Transverse colon (tissue), 3 donors: ENCODE results near the gene STAT6.

ENCODE experiments used
- CTCF ChIP-seq, 5 experiments: fragments of 200-600 bp in 3 of 5; fragments of 450-650 bp in 2 of 5; sonication (generic) in 3 of 5; IDR thresholded peaks; 1 replicate in 2 of 5; 2 replicates in 3 of 5; pipeline ENCODE4 v1.5.1; 2016 to 2017; ENCODE audit warnings: antibody characterized with exemption in 5 of 5, inconsistent platforms in 3 of 5, mild to moderate bottlenecking in 2 of 5, moderate library complexity in 1 of 5
- POLR2A ChIP-seq: fragments of 450-650 bp; IDR thresholded peaks from one replicate; pipeline ENCODE4 v1.6.1; 2016; ENCODE audit warnings: antibody characterized with exemption, mild to moderate bottlenecking, moderate library complexity

- no peak for TF ChIP-seq CTCF (IDR thresholded peaks at IDR 0.05)
- TF ChIP-seq POLR2A = no peak
Measured at GRCh38 chr12:57109207-57110103, 1.7 kb downstream of the STAT6 start.
